Vagina (tissue), 2 donors: Measurements from ENCODE around the gene CKS1B. TPM values are rescaled to one million over a fixed set of nuclear protein-coding genes. Genes with fewer than 3 reads are reported as not detected.

Experiments used
- DNase-seq, 2 donors: peaks; one replicate each; pipeline ENCODE4 v3.0.0-alpha.2; 2017; ENCODE audit errors: extremely low spot score in 2 of 2
- H3K27ac ChIP-seq: fragments of 200-600 bp; sonication (generic); one replicate; pipeline ENCODE4 v1.5.1; 2019
- H3K27me3 ChIP-seq: fragments of 200-600 bp; sonication (generic); one replicate; pipeline ENCODE4 v1.5.1; 2019
- H3K36me3 ChIP-seq, 2 donors: fragments of 200-600 bp; sonication (generic); one replicate each; pipeline ENCODE4 v1.5.1; 2017 to 2019
- H3K4me1 ChIP-seq: fragments of 200-600 bp; sonication (generic); one replicate; pipeline ENCODE4 v1.5.1; 2019
- H3K4me3 ChIP-seq, 2 donors: fragments of 200-600 bp; sonication (generic); 1 replicate in 1 of 2; 2 replicates in 1 of 2; pipeline ENCODE4 v1.5.1; 2016 to 2019
- H3K9me3 ChIP-seq: fragments of 200-600 bp; sonication (generic); one replicate; pipeline ENCODE4 v1.5.1; 2019
- CTCF ChIP-seq, 3 experiments: fragments of 450-650 bp in 2 of 3; fragments of 200-600 bp in 1 of 3; sonication (generic) in 1 of 3; IDR thresholded peaks; one replicate each; pipeline ENCODE4 v1.5.1; 2017 to 2019; ENCODE audit warnings: antibody characterized with exemption in 3 of 3, mild to moderate bottlenecking in 2 of 3, moderate library complexity in 2 of 3
- POLR2A ChIP-seq, 2 donors: fragments of 450-650 bp; IDR thresholded peaks; one replicate each; pipeline ENCODE4 v1.6.1; 2017; ENCODE audit warnings: antibody characterized with exemption in 2 of 2, mild to moderate bottlenecking in 2 of 2, moderate library complexity in 2 of 2
- POLR2AphosphoS5 ChIP-seq, 2 donors: sonication (generic); formaldehyde crosslinking; IDR thresholded peaks; one replicate each; pipeline ENCODE4 v1.9.0; 2017; ENCODE audit warnings: antibody characterized with exemption in 2 of 2, mild to moderate bottlenecking in 2 of 2, low read depth in 1 of 2; ENCODE audit not compliant: insufficient read depth in 1 of 2
- intact Hi-C: fragments of 100-400 bp; cut with DNase I; formaldehyde crosslinking; loops from one replicate; pipeline ENCODE4 v1.15.1; 2023
- total RNA-seq: library from RNA; depleted of rRNA; stranded (reverse); fragments of >200 nt; gene quantifications from one replicate; pipeline ENCODE4 v1.2.3, GENCODE V29; 2016

CKS1B gene
- total RNA-seq, 1 donor from 2014 or later, result 30.4 TPM

GRCh38 chr1:155007251-155007828, 32.9 kb downstream of the CKS1B start:
- H3K27ac ChIP-seq, result peak overlapping the region; percentile 99
- no peak for DNase-seq
- intact Hi-C loops, result no loop called here

GRCh38 chr1:155008015-155008941, 33.8 kb downstream of the CKS1B start:
- peak overlapping the region; percentile 99 for H3K27ac ChIP-seq
- no peaks in the 10 kb centered on the region for H3K36me3 ChIP-seq
- no peaks in the 10 kb centered on the region for H3K9me3 ChIP-seq
- intact Hi-C loops, result no loop called here
- no peaks in the 10 kb centered on the region for H3K27me3 ChIP-seq
- H3K4me3 ChIP-seq, result peak overlapping the region; percentile 29 to 42
- H3K4me1 ChIP-seq, result peaks cover 96% of the 10 kb centered on the region
- TF ChIP-seq CTCF (IDR thresholded peaks at IDR 0.05), result no peak
- TF ChIP-seq POLR2AphosphoS5 (IDR thresholded peaks at IDR 0.05; ENCODE audit: insufficient read depth in 1 of 2, low read depth in 1 of 2), result peak in 1 of 2 donors; percentile 28
- no peak for TF ChIP-seq POLR2A (IDR thresholded peaks at IDR 0.05)
- DNase-seq, result no peak

More at GRCh38 chr1:155007251-155007828, 32.9 kb downstream of the CKS1B start:
- no peaks in the 10 kb centered on the region for H3K36me3 ChIP-seq
- H3K4me1 ChIP-seq, result peaks cover 87% of the 10 kb centered on the region
- peak overlapping the region in 1 of 2 donors; percentile 42 for H3K4me3 ChIP-seq
- H3K9me3 ChIP-seq, result no peaks in the 10 kb centered on the region
- no peaks in the 10 kb centered on the region for H3K27me3 ChIP-seq
- TF ChIP-seq POLR2A (IDR thresholded peaks at IDR 0.05) (no peak), CTCF (IDR thresholded peaks at IDR 0.05) (no peak), POLR2AphosphoS5 (IDR thresholded peaks at IDR 0.05; ENCODE audit: insufficient read depth in 1 of 2, low read depth in 1 of 2) (no peak)

- TF ChIP-seq POLR2A (IDR thresholded peaks at IDR 0.05) (no peak), POLR2AphosphoS5 (IDR thresholded peaks at IDR 0.05; ENCODE audit: insufficient read depth in 1 of 2, low read depth in 1 of 2) (no peak), CTCF (IDR thresholded peaks at IDR 0.05) (no peak)
- Histone ChIP-seq H3K4me3 (peak overlapping the region; percentile 29 to 42), H3K36me3 (peaks cover 0 to 1% of the 10 kb centered on the region in 2 donors), H3K27ac (peak overlapping the region; percentile 99), H3K9me3 (no peaks in the 10 kb centered on the region), H3K4me1 (peaks cover 93% of the 10 kb centered on the region), H3K27me3 (no peaks in the 10 kb centered on the region)
- DNase-seq, result no peak
- intact Hi-C loops, result no loop called here
Observed at GRCh38 chr1:155009221-155009711, 34.8 kb downstream of the CKS1B start.

GRCh38 chr1:155009742-155010141, 35.3 kb downstream of the CKS1B start:
- H3K4me3 ChIP-seq, result peak overlapping the region; percentile 29 to 42
- intact Hi-C loops, result no loop called here
- H3K4me1 ChIP-seq, result peaks cover 90% of the 10 kb centered on the region

More at GRCh38 chr1:155009742-155010141, 35.3 kb downstream of the CKS1B start:
- Histone ChIP-seq H3K27ac (peak overlapping the region; percentile 99), H3K27me3 (no peaks in the 10 kb centered on the region), H3K9me3 (no peaks in the 10 kb centered on the region), H3K36me3 (peaks cover 0 to 6% of the 10 kb centered on the region in 2 donors)
- TF ChIP-seq POLR2A (IDR thresholded peaks at IDR 0.05), result no peak
- TF ChIP-seq POLR2AphosphoS5 (IDR thresholded peaks at IDR 0.05; ENCODE audit: insufficient read depth in 1 of 2, low read depth in 1 of 2), result no peak
- no peak for TF ChIP-seq CTCF (IDR thresholded peaks at IDR 0.05)
- no peak for DNase-seq
